Ovary (tissue), 9 donors: ENCODE results near the gene ENTPD2. TPM values are rescaled to one million over a fixed set of nuclear protein-coding genes. Genes with fewer than 3 reads are reported as not detected.
"Not testable (repeated sequence)": the region's sequence is repeated elsewhere in the genome, so short reads cannot be mapped to it uniquely, and the experiment has no call there.

ENCODE experiments used
- DNase-seq, 5 donors: peaks; one replicate each; pipeline ENCODE4 v3.0.0-alpha.2; 2019 to 2020
- H3K27ac ChIP-seq, 2 donors: fragments of 200-600 bp; one replicate each; pipeline versions ENCODE4 v1.5.1 to v1.8.0; 2019 to 2022
- H3K27me3 ChIP-seq: fragments of 200-600 bp; one replicate; pipeline ENCODE4 v1.8.0; 2022
- H3K36me3 ChIP-seq: fragments of 200-600 bp; sonication (generic); one replicate; pipeline ENCODE4 v1.5.1; 2019
- H3K4me1 ChIP-seq: one replicate; pipeline ENCODE4 v1.8.1; 2013; ENCODE audit warnings: mild to moderate bottlenecking, moderate library complexity; ENCODE audit not compliant: insufficient read depth
- H3K4me3 ChIP-seq: fragments of 200-600 bp; sonication (generic); one replicate; pipeline ENCODE4 v1.5.1; 2017
- H3K9me3 ChIP-seq, 2 donors: fragments of 200-600 bp in 1 of 2; sonication (generic) in 1 of 2; one replicate each; pipeline versions ENCODE4 v1.5.1 to v1.8.1; 2013 to 2019; ENCODE audit warnings: mild to moderate bottlenecking in 1 of 2, moderate library complexity in 1 of 2
- CTCF ChIP-seq, 3 donors: fragments of 450-650 bp in 2 of 3; fragments of 200-600 bp in 1 of 3; IDR thresholded peaks; one replicate each; pipeline versions ENCODE4 v1.5.1 to v1.8.0; 2016 to 2022; ENCODE audit warnings: antibody characterized with exemption in 3 of 3, mild to moderate bottlenecking in 1 of 3
- EP300 ChIP-seq: sonication (generic); formaldehyde crosslinking; IDR thresholded peaks from one replicate; pipeline ENCODE4 v1.6.1; 2017; ENCODE audit warnings: antibody characterized with exemption
- POLR2A ChIP-seq: fragments of 450-650 bp; IDR thresholded peaks from one replicate; pipeline ENCODE4 v1.6.1; 2017; ENCODE audit warnings: antibody characterized with exemption, mild to moderate bottlenecking, moderate library complexity
- WGBS, 3 donors: extraction: QIAGEN DNeasy Blood & Tissue Kit in 1 of 3; methylation state at CpG; one replicate each; pipeline versions ENCODE4 v1.1.5 to v1.1.7; 2013 to 2017; 5-methylcytosine and 5-hydroxymethylcytosine counted together
- intact Hi-C, 4 donors: fragments of 100-400 bp; cut with DNase I; formaldehyde crosslinking; loops; one replicate each; pipeline versions ENCODE4 v1.11.0 to v1.15.1; 2022 to 2023
- polyA plus RNA-seq, 2 donors: library from polyadenylated mRNA; stranded (reverse); fragments of 200-250 nt in 1 of 2; fragments of 350-450 nt in 1 of 2; fragmentation: Illumina TruSeq in 1 of 2; extraction: RNeasy Lipid Tissue Mini Kit (QIAGEN cat#74804) in 1 of 2; gene quantifications; one replicate each; pipeline ENCODE4 v1.2.3, GENCODE V29; 2013 to 2014
- total RNA-seq, 7 donors: library from RNA; depleted of rRNA in 2 of 7; stranded (reverse); fragments of >200 nt in 2 of 7; fragmentation: NEBNext Ultra II Directional in 3 of 7; extraction: Animal tissue kit (Norgen Biotek cat#: 25700) in 3 of 7; gene quantifications; one replicate each; pipeline versions ENCODE4 v1.1.0 to v1.2.4, GENCODE V29; 2016 to 2023
- donor health status: DM: no; HTN: no; CAD: no; lungs with moderate emphysema.
- donor health status: DM: no; HTN: no; CAD: no.
- donor health status: Bipolar disorder and iron deficiency.
- donor health status: DM: yes; HTN: yes; CAD: no.
- donor health status: DM: no; HTN: no; CAD: no.
- donor health status: DM: yes; HTN: yes; CAD: no.

Gene ENTPD2
- total and polyA plus RNA-seq, 9 donors: 0.12 to 5.1 (median 0.87) TPM

GRCh38 chr9:137065336-137065967 lies 11.6 kb upstream of the ENTPD2 start:
- H3K27me3 ChIP-seq: peaks cover 4% of the 10 kb centered on the region
- no peak for DNase-seq
- no peaks in the 10 kb centered on the region for H3K36me3 ChIP-seq
- WGBS, 3 donors: 94 to 95% (median 94%) methylated on average over 23 of the region's 23 CpGs
- H3K4me3 ChIP-seq: no peak overlapping the region
- no peak for TF ChIP-seq EP300
- TF ChIP-seq CTCF (IDR thresholded peaks at IDR 0.05): no peak
- no peak for TF ChIP-seq POLR2A
- H3K27ac ChIP-seq: no peak overlapping the region
- no peaks in the 10 kb centered on the region for H3K4me1 ChIP-seq
- intact Hi-C loops: loop anchor here in 2 of 4 donors (2.0 to 5.0 kb wide), 2 partner anchors 17 to 38 kb away; partner anchors contain the start of gene ABCA2 (in 1 of the 2)
- H3K9me3 ChIP-seq: no peaks in the 10 kb centered on the region

DNA sequence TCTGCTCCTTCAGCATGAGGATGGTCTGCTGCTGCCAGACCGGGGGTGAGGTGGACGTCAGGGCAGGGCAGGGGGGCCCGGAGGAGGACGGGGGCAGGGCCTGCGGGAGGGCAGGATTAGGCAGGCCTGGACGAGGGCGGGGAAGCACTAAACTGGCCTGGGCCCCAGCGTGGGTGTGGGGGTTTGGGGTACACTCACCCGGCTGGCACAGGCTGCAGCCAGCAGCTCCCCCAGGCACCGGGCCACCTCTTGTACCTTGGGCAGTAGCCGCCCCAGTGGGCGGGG lies 11.0 kb upstream of the ENTPD2 start:
- Histone ChIP-seq H3K27me3 (peaks cover 4% of the 10 kb centered on the region), H3K9me3 (no peaks in the 10 kb centered on the region), H3K36me3 (no peaks in the 10 kb centered on the region), H3K4me3 (no peak overlapping the region), H3K27ac (no peak overlapping the region), H3K4me1 (no peaks in the 10 kb centered on the region)
- WGBS, 3 donors: 80 to 83% (median 83%) methylated on average over 12 of the region's 12 CpGs
- intact Hi-C loops: loop anchor here in 2 of 4 donors (2.0 to 5.0 kb wide), 2 partner anchors 16 to 38 kb away; partner anchors contain the start of gene ABCA2 (in 1 of the 2)
- no peak for TF ChIP-seq CTCF (IDR thresholded peaks at IDR 0.05)
- no peak for TF ChIP-seq POLR2A
- no peak for TF ChIP-seq EP300
- no peak for DNase-seq

- Histone ChIP-seq H3K27ac (no peak overlapping the region), H3K36me3 (no peaks in the 10 kb centered on the region), H3K27me3 (peaks cover 4% of the 10 kb centered on the region), H3K9me3 (no peaks in the 10 kb centered on the region), H3K4me3 (no peak overlapping the region), H3K4me1 (no peaks in the 10 kb centered on the region)
- peak; percentile 54 to 83 (median 76) for DNase-seq
- intact Hi-C loops: loop anchor here in 1 of 4 donors (2.0 kb wide), 1 partner anchor 15 kb away; no protein-coding TSS in a partner anchor
- TF ChIP-seq CTCF (IDR thresholded peaks at IDR 0.05): peak; percentile 77 to 95 (median 94)
- no peak for TF ChIP-seq POLR2A
- no peak for TF ChIP-seq EP300
- WGBS, 3 donors: 42 to 55% (median 43%) methylated on average over 37 to 55 of the region's 55 CpGs
Measured at GRCh38 chr9:137064027-137064879, 10.4 kb upstream of the ENTPD2 start.

GRCh38 chr9:137063311-137064026 lies 9.6 kb upstream of the ENTPD2 start:
- Histone ChIP-seq H3K4me3 (no peak overlapping the region), H3K36me3 (no peaks in the 10 kb centered on the region), H3K27ac (no peak overlapping the region), H3K27me3 (no peaks in the 10 kb centered on the region), H3K4me1 (no peaks in the 10 kb centered on the region), H3K9me3 (no peaks in the 10 kb centered on the region)
- TF ChIP-seq EP300 (no peak), CTCF (IDR thresholded peaks at IDR 0.05) (no peak), POLR2A (no peak)
- intact Hi-C loops: loop anchor here in 1 of 4 donors (2.0 kb wide), 1 partner anchor 15 kb away; no protein-coding TSS in a partner anchor
- DNase-seq: no peak
- WGBS, 3 donors: 69 to 73% (median 70%) methylated on average over 13 to 26 of the region's 26 CpGs

DNA sequence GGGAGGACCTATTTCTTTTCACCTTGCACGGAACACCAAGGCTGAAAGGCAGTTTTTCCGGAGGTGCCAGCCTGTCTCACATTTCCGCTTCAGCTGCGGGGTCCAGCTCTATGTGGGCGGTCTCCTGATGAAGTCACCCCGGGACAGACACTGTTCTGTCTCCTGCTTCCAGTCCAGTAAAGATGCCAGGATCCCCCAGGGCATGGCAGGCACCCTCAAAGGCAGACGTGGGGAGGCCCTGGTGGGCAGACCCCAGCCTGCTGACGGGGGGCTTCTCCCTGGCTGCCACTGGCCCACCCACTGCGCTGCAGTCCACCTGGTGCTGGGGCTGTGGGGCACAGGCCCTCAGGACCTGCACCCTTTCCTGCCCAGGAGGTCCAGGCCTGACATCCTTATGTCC lies 8.9 kb upstream of the ENTPD2 start:
- H3K27ac ChIP-seq, H3K9me3 ChIP-seq, intact Hi-C loops, H3K4me3 ChIP-seq, H3K27me3 ChIP-seq, DNase-seq, H3K4me1 ChIP-seq, H3K36me3 ChIP-seq: not testable (repeated sequence)
- 88 to 91% (median 90%) methylated on average over 6 to 9 of the region's 9 CpGs for WGBS, 3 donors
